Nephron progenitor cell (in vitro differentiated cells): ENCODE data around the gene RNU6-9.
"Not testable (repeated sequence)": the region's sequence is repeated elsewhere in the genome, so short reads cannot be mapped to it uniquely, and the experiment has no call there.

Source experiments
- DNase-seq: peaks from one replicate; pipeline ENCODE4 v3.0.0; 2021
- H3K27ac Mint-ChIP-seq: 2 replicates; pipeline ENCODE4 v1.8.0; 2021; ENCODE audit warnings: mild to moderate bottlenecking, moderate library complexity, mixed read lengths
- H3K27me3 Mint-ChIP-seq: 2 replicates; pipeline ENCODE4 v1.8.0; 2021; ENCODE audit warnings: mild to moderate bottlenecking, low read depth, mixed read lengths; ENCODE audit not compliant: poor library complexity
- H3K36me3 Mint-ChIP-seq: 2 replicates; pipeline ENCODE4 v1.8.0; 2021; ENCODE audit warnings: low read depth, mixed read lengths
- H3K4me1 Mint-ChIP-seq: 2 replicates; pipeline ENCODE4 v1.8.0; 2021; ENCODE audit warnings: mixed read lengths
- H3K4me3 Mint-ChIP-seq: 2 replicates; pipeline ENCODE4 v1.8.0; 2021; ENCODE audit warnings: mild to moderate bottlenecking, moderate library complexity, mixed read lengths
- H3K9me3 Mint-ChIP-seq: 2 replicates; pipeline ENCODE4 v1.8.0; 2021; ENCODE audit warnings: mild to moderate bottlenecking, moderate library complexity, mixed read lengths
- CTCF ChIP-seq: fragments of 200-600 bp; sonication (generic); IDR thresholded peaks from 2 replicates; pipeline ENCODE4 v1.5.0; 2021; ENCODE audit warnings: antibody characterized with exemption

The RNU6-9 gene

GRCh38 chr19:850221-850978 lies 42.9 kb upstream of the RNU6-9 start:
- no peak for DNase-seq
- Mint-ChIP-seq H3K4me3 (no peak overlapping the region), H3K27ac (no peak overlapping the region), H3K9me3 (no peaks in the 10 kb centered on the region), H3K4me1 (peaks cover 23% of the 10 kb centered on the region), H3K36me3 (no peaks in the 10 kb centered on the region), H3K27me3 (peaks cover 24% of the 10 kb centered on the region)
- no peak for TF ChIP-seq CTCF

GRCh38 chr19:850979-851335 lies 42.3 kb upstream of the RNU6-9 start:
- Mint-ChIP-seq H3K27me3 (peaks cover 20% of the 10 kb centered on the region), H3K4me1 (peaks cover 18% of the 10 kb centered on the region), H3K9me3 (no peaks in the 10 kb centered on the region), H3K27ac (no peak overlapping the region), H3K4me3 (no peak overlapping the region), H3K36me3 (no peaks in the 10 kb centered on the region)
- TF ChIP-seq CTCF, result no peak
- DNase-seq, result no peak

- H3K9me3 Mint-ChIP-seq, result no peaks in the 10 kb centered on the region
- H3K27ac Mint-ChIP-seq, result no peak within 1 kb of the TSS
- no peaks in the 10 kb centered on the region for H3K36me3 Mint-ChIP-seq
- no peak for TF ChIP-seq CTCF
- no peak for DNase-seq
- H3K4me1 Mint-ChIP-seq, result peaks cover 11% of the 10 kb centered on the region
- no peak within 1 kb of the TSS for H3K4me3 Mint-ChIP-seq
- H3K27me3 Mint-ChIP-seq, result peaks cover 23% of the 10 kb centered on the region
Measured at GRCh38 chr19:852136-853013, 40.9 kb upstream of the RNU6-9 start, which contains the start of gene ELANE. ELANE (plus strand) TSS chr19:852303; CDS start chr19:852329, 26 bp downstream.

DNA sequence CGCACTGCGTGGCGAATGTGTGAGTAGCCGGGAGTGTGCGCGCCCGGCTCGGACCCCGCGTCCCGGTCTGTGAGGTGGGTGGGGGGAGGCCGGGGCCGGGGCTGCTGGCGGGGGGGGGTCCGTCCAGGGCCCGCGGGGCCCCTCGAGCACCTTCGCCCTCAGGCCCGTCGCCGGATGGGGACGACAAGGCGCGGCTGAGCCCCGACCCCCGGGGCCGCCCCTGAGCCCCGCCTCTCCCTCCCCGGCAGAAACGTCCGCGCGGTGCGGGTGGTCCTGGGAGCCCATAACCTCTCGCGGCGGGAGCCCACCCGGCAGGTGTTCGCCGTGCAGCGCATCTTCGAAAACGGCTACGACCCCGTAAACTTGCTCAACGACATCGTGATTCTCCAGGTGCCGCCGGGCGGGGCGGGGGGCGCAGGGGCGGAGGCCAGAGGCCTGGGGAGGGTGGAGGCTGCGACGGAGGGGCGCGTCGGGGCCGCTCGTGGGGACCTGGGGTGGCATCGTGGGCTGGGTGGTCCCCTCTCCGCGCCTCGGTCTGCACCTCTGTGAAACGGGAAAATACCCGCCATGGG lies 40.2 kb upstream of the RNU6-9 start:
- DNase-seq, result no peak
- Mint-ChIP-seq H3K27ac (no peak overlapping the region), H3K9me3 (no peaks in the 10 kb centered on the region), H3K4me3 (no peak overlapping the region), H3K4me1 (peaks cover 4% of the 10 kb centered on the region), H3K36me3 (no peaks in the 10 kb centered on the region), H3K27me3 (peaks cover 23% of the 10 kb centered on the region)
- TF ChIP-seq CTCF, result no peak

DNA sequence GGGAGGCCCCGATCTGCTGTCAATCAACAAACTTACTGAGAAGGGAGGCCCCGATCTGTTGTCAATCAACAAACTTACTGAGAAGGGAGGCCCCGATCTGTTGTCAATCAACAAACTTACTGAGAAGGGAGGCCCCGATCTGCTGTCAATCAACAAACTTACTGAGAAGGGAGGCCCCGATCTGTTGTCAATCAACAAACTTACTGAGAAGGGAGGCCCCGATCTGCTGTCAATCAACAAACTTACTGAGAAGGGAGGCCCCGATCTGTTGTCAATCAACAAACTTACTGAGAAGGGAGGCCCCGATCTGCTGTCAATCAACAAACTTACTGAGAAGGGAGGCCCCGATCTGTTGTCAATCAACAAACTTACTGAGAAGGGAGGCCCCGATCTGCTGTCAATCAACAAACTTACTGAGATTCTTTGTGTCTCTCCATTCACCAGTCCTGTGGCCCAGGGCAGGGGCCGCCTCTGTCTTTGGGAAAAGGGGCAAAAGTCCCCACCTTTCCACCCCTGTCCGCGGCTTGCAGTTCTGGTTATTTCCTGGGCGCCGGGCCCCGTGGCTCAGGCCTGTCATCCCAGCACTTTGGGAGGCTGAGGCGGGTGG lies 39.6 kb upstream of the RNU6-9 start:
- not testable (repeated sequence) for H3K4me3 Mint-ChIP-seq, DNase-seq, H3K9me3 Mint-ChIP-seq, H3K4me1 Mint-ChIP-seq, H3K36me3 Mint-ChIP-seq, H3K27ac Mint-ChIP-seq
- peaks cover 26% of the 10 kb centered on the region for H3K27me3 Mint-ChIP-seq

- Mint-ChIP-seq H3K36me3 (no peaks in the 10 kb centered on the region), H3K27ac (no peak overlapping the region), H3K9me3 (no peaks in the 10 kb centered on the region), H3K4me1 (no peaks in the 10 kb centered on the region), H3K27me3 (peaks cover 19% of the 10 kb centered on the region), H3K4me3 (no peak overlapping the region)
- DNase-seq, result no peak
- TF ChIP-seq CTCF, result no peak
Measured at GRCh38 chr19:854549-854948, 38.7 kb upstream of the RNU6-9 start.
